Cardiac fibroblast (primary cell): ENCODE measurements around the gene KIF22.
"Not testable (repeated sequence)": the region's sequence is repeated elsewhere in the genome, so short reads cannot be mapped to it uniquely, and the experiment has no call there.

ENCODE experiments used
- DNase-seq, 2 donors: peaks; one replicate each; pipeline versions ENCODE4 v3.0.0 to v3.0.0-alpha.2; 2010; ENCODE audit warnings: low read depth in 2 of 2
- H3K4me3 ChIP-seq, 2 donors: replicated peaks in 1 of 2; 1 replicate in 1 of 2; 2 replicates in 1 of 2; pipeline ENCODE4 v1.5.1; 2011; ENCODE audit warnings: low read depth in 2 of 2, low read length in 2 of 2, mild to moderate bottlenecking in 2 of 2, moderate library complexity in 1 of 2
- CTCF ChIP-seq: IDR thresholded peaks from one replicate; pipeline ENCODE4 v1.5.1; 2011; ENCODE audit warnings: low read depth, mild to moderate bottlenecking, low read length, inconsistent platforms

KIF22 gene

DNA sequence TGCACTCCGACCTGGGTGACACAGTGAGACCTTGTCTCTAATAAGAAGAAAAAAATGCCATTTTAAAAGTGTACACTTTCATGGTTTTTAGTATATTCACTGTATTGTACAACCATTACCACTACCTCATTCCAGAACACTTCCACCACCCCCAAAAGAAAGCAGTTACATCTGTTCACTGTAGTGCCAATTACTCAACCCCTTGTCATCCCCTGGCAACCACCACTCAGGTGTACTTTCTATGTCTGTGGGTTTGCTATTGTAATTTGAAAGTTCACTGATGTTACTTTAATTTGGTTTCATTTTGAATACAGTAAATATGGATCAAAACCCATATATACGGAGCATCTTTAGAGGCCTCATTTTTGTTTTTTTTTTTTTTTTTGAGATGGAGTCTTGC, 6.4 kb upstream of the KIF22 start:
- DNase-seq, result no peak
- H3K4me3 ChIP-seq, result no peak overlapping the region
- TF ChIP-seq CTCF, result no peak

GRCh38 chr16:29784901-29785500, 5.5 kb upstream of the KIF22 start:
- DNase-seq, result peak; percentile 65 to 74
- peak; percentile 88 for TF ChIP-seq CTCF
- H3K4me3 ChIP-seq, result peak overlapping the region; percentile 19 to 29

DNA sequence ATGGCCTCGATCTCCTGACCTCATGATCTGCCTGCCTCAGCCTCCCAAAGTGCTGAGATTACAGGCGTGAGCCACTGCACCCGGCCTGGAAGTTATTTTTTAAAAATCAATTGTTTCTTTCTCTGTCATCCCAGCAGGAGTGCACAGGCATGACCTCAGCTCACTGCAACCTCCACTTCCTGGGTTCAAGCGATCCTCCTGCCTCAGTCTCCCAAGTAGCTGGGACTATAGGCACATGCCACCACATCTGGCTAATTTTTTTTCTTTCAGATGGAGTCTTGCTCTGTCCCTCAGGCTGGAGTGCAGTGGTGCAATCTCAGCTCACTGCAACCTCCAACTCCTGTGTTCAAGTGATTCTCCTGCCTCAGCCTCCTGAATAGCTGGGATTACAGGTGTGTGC, 3.4 kb upstream of the KIF22 start:
- not testable (repeated sequence) for H3K4me3 ChIP-seq, DNase-seq

DNA sequence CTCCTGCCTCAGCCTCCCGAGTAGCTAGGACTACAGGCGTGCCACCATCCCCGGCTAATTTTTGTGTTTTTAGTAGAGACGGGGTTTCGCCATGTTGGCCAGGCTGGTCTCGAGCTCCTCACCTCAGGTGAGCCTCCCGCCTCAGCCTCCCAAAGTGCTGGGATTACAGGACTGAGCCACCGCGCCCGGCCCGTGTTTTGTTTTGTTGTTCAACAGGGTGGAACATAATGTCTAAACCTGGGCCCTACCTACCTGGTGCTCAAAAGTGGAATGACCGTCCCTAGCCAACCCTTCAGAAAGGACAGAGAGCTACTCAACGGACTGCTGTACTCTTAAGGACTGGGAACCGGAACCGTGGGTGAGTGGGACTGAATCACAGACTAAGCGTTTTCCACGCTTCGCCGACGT, 772 bp upstream of the KIF22 start:
- no peak for DNase-seq
- peak overlapping the region; percentile 96 to 97 for H3K4me3 ChIP-seq
- TF ChIP-seq CTCF, result no peak

DNA sequence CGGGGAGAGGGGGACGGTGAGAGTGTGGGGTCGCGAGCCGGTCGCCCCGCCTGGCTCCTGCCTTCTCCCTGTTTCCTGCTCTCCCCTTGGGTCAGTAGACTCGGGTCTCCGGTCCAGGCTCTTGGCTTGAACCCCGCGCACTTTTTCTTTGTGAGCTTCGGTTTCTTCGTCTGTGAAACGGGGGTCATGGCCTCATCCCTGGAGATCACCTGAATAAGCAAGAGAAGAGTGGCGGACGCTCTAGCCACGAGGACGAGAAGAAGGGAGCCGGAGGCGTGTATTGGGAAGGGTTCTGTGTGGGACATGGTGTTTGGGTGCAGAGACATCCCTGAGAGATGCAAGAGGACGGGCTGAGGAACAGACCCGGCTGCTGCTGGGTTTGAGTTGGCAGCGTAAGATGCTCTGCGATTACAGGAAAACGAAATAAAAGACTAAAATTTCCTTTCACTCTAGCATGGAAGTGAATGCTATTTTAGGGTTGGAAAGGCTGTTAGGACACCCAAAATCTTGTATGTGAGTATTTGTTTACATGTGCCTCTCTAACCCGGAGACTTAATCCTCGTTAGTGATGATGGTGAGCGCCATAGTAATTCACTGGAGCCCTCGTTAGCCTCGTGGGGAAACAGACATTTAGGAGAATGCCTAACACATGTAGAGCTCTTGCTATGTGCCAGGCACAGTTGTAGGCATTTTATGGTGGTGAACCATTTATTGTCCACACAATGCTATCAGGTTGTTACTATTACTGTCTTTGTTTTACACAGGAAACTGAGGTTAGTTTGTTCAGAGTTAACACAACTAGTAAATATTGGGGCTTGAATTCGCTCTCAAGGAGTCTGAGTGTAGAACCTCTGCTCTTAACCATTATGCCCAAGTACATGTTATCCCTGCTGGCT, 646 bp downstream of the KIF22 start:
- peak in 1 of 2 donors; percentile 16 for DNase-seq
- no peak for TF ChIP-seq CTCF
- peak overlapping the region; percentile 96 to 97 for H3K4me3 ChIP-seq

GRCh38 chr16:29791845-29792807, 1.6 kb downstream of the KIF22 start:
- peak overlapping the region in 1 of 2 donors; percentile 97 for H3K4me3 ChIP-seq
- DNase-seq, result no peak

GRCh38 chr16:29793153-29793552, 2.6 kb downstream of the KIF22 start:
- H3K4me3 ChIP-seq, DNase-seq: not testable (repeated sequence)

More at GRCh38 chr16:29791845-29792807, 1.6 kb downstream of the KIF22 start:
- TF ChIP-seq CTCF, result no peak
